Ishikawa (cell line): ENCODE results near the gene COG5.

ENCODE experiments used
- CREB1 ChIP-seq: IDR thresholded peaks from 2 replicates; pipeline ENCODE4 v1.6.1; 2012; ENCODE audit warnings: low read depth
- EP300 ChIP-seq: IDR thresholded peaks from 2 replicates; pipeline ENCODE4 v1.6.1; 2012; ENCODE audit warnings: borderline replicate concordance
- FOXM1 ChIP-seq: IDR thresholded peaks from 2 replicates; pipeline ENCODE4 v1.6.1; 2012; ENCODE audit warnings: low read depth, borderline replicate concordance
- MAX ChIP-seq: IDR thresholded peaks from 2 replicates; pipeline ENCODE4 v1.6.1; 2012
- RAD21 ChIP-seq: IDR thresholded peaks from 2 replicates; pipeline ENCODE4 v1.6.1; 2012; ENCODE audit warnings: low read depth
- TCF12 ChIP-seq: IDR thresholded peaks from 2 replicates; pipeline ENCODE4 v1.6.1; 2012; ENCODE audit warnings: low read depth
- USF1 ChIP-seq: IDR thresholded peaks from 2 replicates; pipeline ENCODE4 v1.6.1; 2012
- YY1 ChIP-seq: IDR thresholded peaks from 2 replicates; pipeline ENCODE4 v1.6.1; 2012; ENCODE audit warnings: low read depth

GRCh38 chr7:107446531-107446930 lies 117.2 kb downstream of the COG5 start:
- TF ChIP-seq MAX (no peak), FOXM1 (no peak), EP300 (no peak), USF1 (no peak), RAD21 (no peak), CREB1 (no peak), YY1 (no peak), TCF12 (no peak)
